HepG2 (cell line): ENCODE results near the gene DHX8. TPM values are rescaled to one million over a fixed set of nuclear protein-coding genes. Genes with fewer than 3 reads are reported as not detected.

Source experiments
- IRF2 ChIP-seq: IDR thresholded peaks from 2 replicates; pipeline ENCODE4 v1.6.1; 2018; ENCODE audit warnings: missing genetic modification reagents, missing compliant biosample characterization
- KDM5B ChIP-seq: sonication (generic); formaldehyde crosslinking; IDR thresholded peaks from 2 replicates; pipeline ENCODE4 v1.4.0; 2020; ENCODE audit warnings: missing genetic modification reagents, mild to moderate bottlenecking, borderline replicate concordance
- MEF2D ChIP-seq: sonication (generic); formaldehyde crosslinking; IDR thresholded peaks from 2 replicates; pipeline ENCODE4 v1.5.1; 2020; ENCODE audit warnings: mild to moderate bottlenecking, missing genetic modification reagents
- ZNF44 ChIP-seq: sonication (generic); formaldehyde crosslinking; IDR thresholded peaks from 2 replicates; pipeline ENCODE4 v1.5.1; 2020; ENCODE audit warnings: mild to moderate bottlenecking, missing genetic modification reagents
- ZNF496 ChIP-seq: sonication (generic); formaldehyde crosslinking; IDR thresholded peaks from 2 replicates; pipeline ENCODE4 v1.8.1; 2023; ENCODE audit warnings: mild to moderate bottlenecking, moderate library complexity, missing genetic modification reagents; ENCODE audit not compliant: insufficient replicate concordance
- ZNF570 ChIP-seq: sonication (generic); formaldehyde crosslinking; IDR thresholded peaks from 2 replicates; pipeline ENCODE4 v1.4.0; 2020; ENCODE audit warnings: mild to moderate bottlenecking, missing genetic modification reagents, borderline replicate concordance
- ZNF776 ChIP-seq: sonication (generic); formaldehyde crosslinking; IDR thresholded peaks from 2 replicates; pipeline ENCODE4 v1.4.0; 2020; ENCODE audit warnings: mild to moderate bottlenecking, missing genetic modification reagents
- polyA plus RNA-seq, 8 experiments: library from polyadenylated mRNA; depleted of rRNA in 3 of 8; stranded (reverse) in 7 of 8; unstranded in 1 of 8; fragments of >200 nt; fragmentation: Illumina TruSeq in 4 of 8; extraction: Trizol in 4 of 8; gene quantifications; 2 replicates each; pipeline versions ENCODE4 v1.2.1 to v1.2.3, GENCODE V29; 2011 to 2016; ENCODE audit warnings: low read depth in 4 of 8, missing spikeins in 1 of 8, mixed read lengths in 1 of 8; ENCODE audit not compliant: insufficient read depth in 1 of 8
- total RNA-seq, 5 experiments: library from RNA; depleted of rRNA; stranded (reverse); fragments of >200 nt; fragmentation: Illumina TruSeq; extraction: Trizol; gene quantifications; 2 replicates each; pipeline ENCODE4 v1.2.3, GENCODE V29; 2016; ENCODE audit warnings: low read depth in 1 of 5
- TF ChIP-seq, protein P1 (sequence below): sonication (generic); formaldehyde crosslinking; IDR thresholded peaks from 2 replicates; pipeline ENCODE4 v1.4.0; 2020; ENCODE audit warnings: mild to moderate bottlenecking, missing genetic modification reagents
- TF ChIP-seq, protein P2 (sequence below): sonication (generic); formaldehyde crosslinking; IDR thresholded peaks from 2 replicates; pipeline ENCODE4 v1.4.0; 2020; ENCODE audit warnings: mild to moderate bottlenecking, missing genetic modification reagents
- TF ChIP-seq, protein P3 (sequence below): sonication (generic); formaldehyde crosslinking; IDR thresholded peaks from 2 replicates; pipeline ENCODE4 v1.8.0; 2022; ENCODE audit warnings: missing genetic modification reagents, low read depth, mild to moderate bottlenecking, borderline replicate concordance
- TF ChIP-seq, protein P4 (sequence below): sonication (generic); formaldehyde crosslinking; IDR thresholded peaks from 2 replicates; pipeline ENCODE4 v1.5.1; 2020; ENCODE audit warnings: mild to moderate bottlenecking, missing genetic modification reagents, borderline replicate concordance
- TF ChIP-seq, protein P5 (sequence below): sonication (generic); formaldehyde crosslinking; IDR thresholded peaks from 2 replicates; pipeline ENCODE4 v1.8.1; 2023; ENCODE audit warnings: missing genetic modification reagents, mild to moderate bottlenecking, borderline replicate concordance
- TF ChIP-seq, protein P6 (sequence below): sonication (generic); formaldehyde crosslinking; IDR thresholded peaks from 2 replicates; pipeline ENCODE4 v1.5.0; 2020; ENCODE audit warnings: mild to moderate bottlenecking, missing genetic modification reagents

Gene DHX8
- total and polyA plus RNA-seq, 2 of the 13 experiments (the other 11 are each of a cell fraction or from before 2014, with no cell fraction given) = 24.8 to 48.9 TPM

DNA sequence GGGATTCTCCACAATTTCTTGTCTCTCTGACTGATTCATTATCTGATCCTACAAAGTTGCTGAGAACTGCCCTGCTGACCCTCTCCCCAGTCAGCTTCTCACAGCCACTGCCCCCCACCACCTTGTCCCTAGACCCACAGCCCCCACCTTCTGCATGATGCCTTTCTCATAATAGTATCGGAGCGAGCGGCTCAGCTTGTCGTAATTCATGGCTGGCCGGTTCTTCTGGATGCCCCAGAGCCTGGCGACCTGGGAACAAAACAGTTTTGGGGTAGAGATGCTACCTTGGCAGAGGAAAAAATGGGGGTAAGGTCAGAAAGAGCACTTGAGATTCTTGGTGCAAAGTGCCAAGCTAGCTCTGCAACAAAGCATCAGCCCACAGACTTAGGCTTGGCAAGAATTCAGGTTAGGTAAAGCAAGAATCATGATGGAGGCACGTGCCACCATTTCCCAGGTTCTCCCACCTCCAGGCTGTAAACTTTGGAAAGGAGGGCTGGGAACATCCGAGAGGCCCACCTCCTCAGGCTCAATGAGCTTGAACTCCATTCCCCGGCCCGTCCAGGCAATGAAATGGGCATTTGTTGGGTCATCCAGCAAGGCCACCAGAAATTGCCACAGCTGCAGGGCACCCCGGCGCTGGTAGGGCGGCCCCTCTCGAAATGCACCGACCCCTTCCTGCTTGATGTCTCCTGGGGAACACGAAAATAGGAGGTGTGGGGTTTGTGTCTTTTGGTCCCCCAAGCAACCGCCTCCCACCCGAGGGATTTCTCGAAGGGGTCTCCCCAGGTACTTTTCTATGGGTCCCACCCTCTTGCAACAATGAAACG lies 45.4 kb downstream of the DHX8 start (continued):
- TF ChIP-seq, protein P1, sequence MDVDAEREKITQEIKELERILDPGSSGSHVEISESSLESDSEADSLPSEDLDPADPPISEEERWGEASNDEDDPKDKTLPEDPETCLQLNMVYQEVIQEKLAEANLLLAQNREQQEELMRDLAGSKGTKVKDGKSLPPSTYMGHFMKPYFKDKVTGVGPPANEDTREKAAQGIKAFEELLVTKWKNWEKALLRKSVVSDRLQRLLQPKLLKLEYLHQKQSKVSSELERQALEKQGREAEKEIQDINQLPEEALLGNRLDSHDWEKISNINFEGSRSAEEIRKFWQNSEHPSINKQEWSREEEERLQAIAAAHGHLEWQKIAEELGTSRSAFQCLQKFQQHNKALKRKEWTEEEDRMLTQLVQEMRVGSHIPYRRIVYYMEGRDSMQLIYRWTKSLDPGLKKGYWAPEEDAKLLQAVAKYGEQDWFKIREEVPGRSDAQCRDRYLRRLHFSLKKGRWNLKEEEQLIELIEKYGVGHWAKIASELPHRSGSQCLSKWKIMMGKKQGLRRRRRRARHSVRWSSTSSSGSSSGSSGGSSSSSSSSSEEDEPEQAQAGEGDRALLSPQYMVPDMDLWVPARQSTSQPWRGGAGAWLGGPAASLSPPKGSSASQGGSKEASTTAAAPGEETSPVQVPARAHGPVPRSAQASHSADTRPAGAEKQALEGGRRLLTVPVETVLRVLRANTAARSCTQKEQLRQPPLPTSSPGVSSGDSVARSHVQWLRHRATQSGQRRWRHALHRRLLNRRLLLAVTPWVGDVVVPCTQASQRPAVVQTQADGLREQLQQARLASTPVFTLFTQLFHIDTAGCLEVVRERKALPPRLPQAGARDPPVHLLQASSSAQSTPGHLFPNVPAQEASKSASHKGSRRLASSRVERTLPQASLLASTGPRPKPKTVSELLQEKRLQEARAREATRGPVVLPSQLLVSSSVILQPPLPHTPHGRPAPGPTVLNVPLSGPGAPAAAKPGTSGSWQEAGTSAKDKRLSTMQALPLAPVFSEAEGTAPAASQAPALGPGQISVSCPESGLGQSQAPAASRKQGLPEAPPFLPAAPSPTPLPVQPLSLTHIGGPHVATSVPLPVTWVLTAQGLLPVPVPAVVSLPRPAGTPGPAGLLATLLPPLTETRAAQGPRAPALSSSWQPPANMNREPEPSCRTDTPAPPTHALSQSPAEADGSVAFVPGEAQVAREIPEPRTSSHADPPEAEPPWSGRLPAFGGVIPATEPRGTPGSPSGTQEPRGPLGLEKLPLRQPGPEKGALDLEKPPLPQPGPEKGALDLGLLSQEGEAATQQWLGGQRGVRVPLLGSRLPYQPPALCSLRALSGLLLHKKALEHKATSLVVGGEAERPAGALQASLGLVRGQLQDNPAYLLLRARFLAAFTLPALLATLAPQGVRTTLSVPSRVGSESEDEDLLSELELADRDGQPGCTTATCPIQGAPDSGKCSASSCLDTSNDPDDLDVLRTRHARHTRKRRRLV = no peak
- TF ChIP-seq, protein P2, sequence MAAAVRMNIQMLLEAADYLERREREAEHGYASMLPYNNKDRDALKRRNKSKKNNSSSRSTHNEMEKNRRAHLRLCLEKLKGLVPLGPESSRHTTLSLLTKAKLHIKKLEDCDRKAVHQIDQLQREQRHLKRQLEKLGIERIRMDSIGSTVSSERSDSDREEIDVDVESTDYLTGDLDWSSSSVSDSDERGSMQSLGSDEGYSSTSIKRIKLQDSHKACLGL (CRISPR knock-in tag) = no peak
- no peak for TF ChIP-seq ZNF496 (CRISPR knock-in tag)
- TF ChIP-seq, protein P3, sequence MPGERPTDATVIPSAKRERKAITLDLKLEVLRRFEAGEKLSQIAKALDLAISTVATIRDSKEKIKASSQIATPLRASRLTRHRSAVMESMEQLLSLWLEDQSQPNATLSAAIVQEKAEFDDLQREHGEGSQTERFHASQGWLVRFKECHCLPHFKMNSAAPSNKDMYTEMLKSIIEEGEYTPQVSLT (CRISPR knock-in tag) = no peak
- TF ChIP-seq, protein P4, sequence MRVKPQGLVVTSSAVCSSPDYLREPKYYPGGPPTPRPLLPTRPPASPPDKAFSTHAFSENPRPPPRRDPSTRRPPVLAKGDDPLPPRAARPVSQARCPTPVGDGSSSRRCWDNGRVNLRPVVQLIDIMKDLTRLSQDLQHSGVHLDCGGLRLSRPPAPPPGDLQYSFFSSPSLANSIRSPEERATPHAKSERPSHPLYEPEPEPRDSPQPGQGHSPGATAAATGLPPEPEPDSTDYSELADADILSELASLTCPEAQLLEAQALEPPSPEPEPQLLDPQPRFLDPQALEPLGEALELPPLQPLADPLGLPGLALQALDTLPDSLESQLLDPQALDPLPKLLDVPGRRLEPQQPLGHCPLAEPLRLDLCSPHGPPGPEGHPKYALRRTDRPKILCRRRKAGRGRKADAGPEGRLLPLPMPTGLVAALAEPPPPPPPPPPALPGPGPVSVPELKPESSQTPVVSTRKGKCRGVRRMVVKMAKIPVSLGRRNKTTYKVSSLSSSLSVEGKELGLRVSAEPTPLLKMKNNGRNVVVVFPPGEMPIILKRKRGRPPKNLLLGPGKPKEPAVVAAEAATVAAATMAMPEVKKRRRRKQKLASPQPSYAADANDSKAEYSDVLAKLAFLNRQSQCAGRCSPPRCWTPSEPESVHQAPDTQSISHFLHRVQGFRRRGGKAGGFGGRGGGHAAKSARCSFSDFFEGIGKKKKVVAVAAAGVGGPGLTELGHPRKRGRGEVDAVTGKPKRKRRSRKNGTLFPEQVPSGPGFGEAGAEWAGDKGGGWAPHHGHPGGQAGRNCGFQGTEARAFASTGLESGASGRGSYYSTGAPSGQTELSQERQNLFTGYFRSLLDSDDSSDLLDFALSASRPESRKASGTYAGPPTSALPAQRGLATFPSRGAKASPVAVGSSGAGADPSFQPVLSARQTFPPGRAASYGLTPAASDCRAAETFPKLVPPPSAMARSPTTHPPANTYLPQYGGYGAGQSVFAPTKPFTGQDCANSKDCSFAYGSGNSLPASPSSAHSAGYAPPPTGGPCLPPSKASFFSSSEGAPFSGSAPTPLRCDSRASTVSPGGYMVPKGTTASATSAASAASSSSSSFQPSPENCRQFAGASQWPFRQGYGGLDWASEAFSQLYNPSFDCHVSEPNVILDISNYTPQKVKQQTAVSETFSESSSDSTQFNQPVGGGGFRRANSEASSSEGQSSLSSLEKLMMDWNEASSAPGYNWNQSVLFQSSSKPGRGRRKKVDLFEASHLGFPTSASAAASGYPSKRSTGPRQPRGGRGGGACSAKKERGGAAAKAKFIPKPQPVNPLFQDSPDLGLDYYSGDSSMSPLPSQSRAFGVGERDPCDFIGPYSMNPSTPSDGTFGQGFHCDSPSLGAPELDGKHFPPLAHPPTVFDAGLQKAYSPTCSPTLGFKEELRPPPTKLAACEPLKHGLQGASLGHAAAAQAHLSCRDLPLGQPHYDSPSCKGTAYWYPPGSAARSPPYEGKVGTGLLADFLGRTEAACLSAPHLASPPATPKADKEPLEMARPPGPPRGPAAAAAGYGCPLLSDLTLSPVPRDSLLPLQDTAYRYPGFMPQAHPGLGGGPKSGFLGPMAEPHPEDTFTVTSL (CRISPR knock-in tag) = 0 out of 2 replicates have a peak, but pooled peaks have one; percentile 51
- TF ChIP-seq, protein P5, sequence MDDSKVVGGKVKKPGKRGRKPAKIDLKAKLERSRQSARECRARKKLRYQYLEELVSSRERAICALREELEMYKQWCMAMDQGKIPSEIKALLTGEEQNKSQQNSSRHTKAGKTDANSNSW (CRISPR knock-in tag) = no peak
- no peak for TF ChIP-seq ZNF776 (CRISPR knock-in tag)
- no peak for TF ChIP-seq MEF2D (CRISPR knock-in tag)
- no peak for TF ChIP-seq KDM5B
- TF ChIP-seq, protein P6, sequence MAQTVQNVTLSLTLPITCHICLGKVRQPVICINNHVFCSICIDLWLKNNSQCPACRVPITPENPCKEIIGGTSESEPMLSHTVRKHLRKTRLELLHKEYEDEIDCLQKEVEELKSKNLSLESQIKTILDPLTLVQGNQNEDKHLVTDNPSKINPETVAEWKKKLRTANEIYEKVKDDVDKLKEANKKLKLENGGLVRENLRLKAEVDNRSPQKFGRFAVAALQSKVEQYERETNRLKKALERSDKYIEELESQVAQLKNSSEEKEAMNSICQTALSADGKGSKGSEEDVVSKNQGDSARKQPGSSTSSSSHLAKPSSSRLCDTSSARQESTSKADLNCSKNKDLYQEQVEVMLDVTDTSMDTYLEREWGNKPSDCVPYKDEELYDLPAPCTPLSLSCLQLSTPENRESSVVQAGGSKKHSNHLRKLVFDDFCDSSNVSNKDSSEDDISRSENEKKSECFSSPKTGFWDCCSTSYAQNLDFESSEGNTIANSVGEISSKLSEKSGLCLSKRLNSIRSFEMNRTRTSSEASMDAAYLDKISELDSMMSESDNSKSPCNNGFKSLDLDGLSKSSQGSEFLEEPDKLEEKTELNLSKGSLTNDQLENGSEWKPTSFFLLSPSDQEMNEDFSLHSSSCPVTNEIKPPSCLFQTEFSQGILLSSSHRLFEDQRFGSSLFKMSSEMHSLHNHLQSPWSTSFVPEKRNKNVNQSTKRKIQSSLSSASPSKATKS = no peak
- no peak for TF ChIP-seq ZNF44 (CRISPR knock-in tag)
- TF ChIP-seq ZNF570 (CRISPR knock-in tag) = no peak
- no peak for TF ChIP-seq IRF2 (CRISPR knock-in tag)
